ENCODE measurements around the gene REXO4.

Gene REXO4

GRCh38 chr9:133390713-133391112, 27.1 kb downstream of the REXO4 start:
- H3K4me3 ChIP-seq (ENCODE audit: control insufficient read depth, low read depth, low read length), result no peak overlapping the region
- DNase-seq (ENCODE audit: low read depth), result no peak
- TF ChIP-seq CTCF (conservative IDR thresholded peaks at IDR 0.05; ENCODE audit: control insufficient read depth, insufficient read depth, low read depth, low read length), result no peak

- DNase-seq (ENCODE audit: low read depth), result no peak
- TF ChIP-seq CTCF (conservative IDR thresholded peaks at IDR 0.05; ENCODE audit: control insufficient read depth, insufficient read depth, low read depth, low read length), result no peak
- no peak overlapping the region for H3K4me3 ChIP-seq (ENCODE audit: control insufficient read depth, low read depth, low read length)
These were observed 28.2 kb downstream of the REXO4 start for GRCh38 chr9:133389562-133389961.

GRCh38 chr9:133389025-133389557, 28.7 kb downstream of the REXO4 start:
- no peak for TF ChIP-seq CTCF (conservative IDR thresholded peaks at IDR 0.05; ENCODE audit: control insufficient read depth, insufficient read depth, low read depth, low read length)
- no peak overlapping the region for H3K4me3 ChIP-seq (ENCODE audit: control insufficient read depth, low read depth, low read length)
- no peak for DNase-seq (ENCODE audit: low read depth)

- no peak overlapping the region for H3K4me3 ChIP-seq (ENCODE audit: control insufficient read depth, low read depth, low read length)
- no peak for DNase-seq (ENCODE audit: low read depth)
- no peak for TF ChIP-seq CTCF (conservative IDR thresholded peaks at IDR 0.05; ENCODE audit: control insufficient read depth, insufficient read depth, low read depth, low read length)
These were observed 30.1 kb downstream of the REXO4 start for GRCh38 chr9:133387680-133388079.

GRCh38 chr9:133386338-133386737, 31.5 kb downstream of the REXO4 start:
- TF ChIP-seq CTCF (conservative IDR thresholded peaks at IDR 0.05; ENCODE audit: control insufficient read depth, insufficient read depth, low read depth, low read length), result no peak
- no peak for DNase-seq (ENCODE audit: low read depth)
- H3K4me3 ChIP-seq (ENCODE audit: control insufficient read depth, low read depth, low read length), result no peak overlapping the region

GRCh38 chr9:133385452-133385851, 32.4 kb downstream of the REXO4 start:
- DNase-seq (ENCODE audit: low read depth), result no peak
- no peak for TF ChIP-seq CTCF (conservative IDR thresholded peaks at IDR 0.05; ENCODE audit: control insufficient read depth, insufficient read depth, low read depth, low read length)
- H3K4me3 ChIP-seq (ENCODE audit: control insufficient read depth, low read depth, low read length), result no peak overlapping the region

Measured in fibroblast of mammary gland (primary cell).